Smooth muscle cell (in vitro differentiated cells): ENCODE measurements around the gene SCN9A. TPM values are rescaled to one million over a fixed set of nuclear protein-coding genes. Genes with fewer than 3 reads are reported as not detected.

ENCODE experiments used
- DNase-seq: peaks from one replicate; lab custom pipeline; 2025; ENCODE audit not compliant: unreplicated experiment; lab: John Stamatoyannopoulos, UW
- H2AFZ ChIP-seq: fragments of 200-600 bp; sonication (generic); 2 replicates; pipeline ENCODE4 v1.6.0; 2016; ENCODE audit warnings: antibody characterized with exemption, low read depth, mild to moderate bottlenecking
- H3F3A ChIP-seq: fragments of 200-600 bp; sonication (generic); 2 replicates; pipeline ENCODE4 v1.6.0; 2017; ENCODE audit warnings: antibody characterized with exemption, low read depth
- H3K27ac ChIP-seq: fragments of 200-600 bp; sonication (generic); 2 replicates; pipeline ENCODE4 v1.5.1; 2016; ENCODE audit warnings: low read depth, mild to moderate bottlenecking
- H3K27me3 ChIP-seq: fragments of 200-600 bp; sonication (generic); 2 replicates; pipeline ENCODE4 v1.6.1; 2016; ENCODE audit warnings: low read depth, mild to moderate bottlenecking
- H3K36me3 ChIP-seq: fragments of 200-600 bp; sonication (generic); 2 replicates; pipeline ENCODE4 v1.5.1; 2016; ENCODE audit warnings: low read depth
- H3K4me1 ChIP-seq: fragments of 200-600 bp; sonication (generic); 2 replicates; pipeline ENCODE4 v1.5.1; 2016; ENCODE audit warnings: low read depth
- H3K4me2 ChIP-seq: fragments of 200-600 bp; sonication (generic); 2 replicates; pipeline ENCODE4 v1.6.0; 2016; ENCODE audit warnings: mild to moderate bottlenecking
- H3K4me3 ChIP-seq: fragments of 200-600 bp; sonication (generic); 2 replicates; pipeline ENCODE4 v1.5.1; 2016; ENCODE audit warnings: mild to moderate bottlenecking
- H3K79me2 ChIP-seq: fragments of 200-600 bp; sonication (generic); 2 replicates; pipeline ENCODE4 v1.6.0; 2016; ENCODE audit warnings: low read depth, mild to moderate bottlenecking
- H3K9ac ChIP-seq: fragments of 200-600 bp; sonication (generic); 2 replicates; pipeline ENCODE4 v1.6.0; 2016; ENCODE audit warnings: low read depth
- H3K9me3 ChIP-seq: fragments of 200-600 bp; sonication (generic); replicated peaks from 2 replicates; pipeline ENCODE4 v1.5.1; 2016; ENCODE audit warnings: low read depth
- H4K20me1 ChIP-seq: fragments of 200-600 bp; sonication (generic); 2 replicates; pipeline ENCODE4 v1.6.0; 2016; ENCODE audit warnings: low read depth
- WGBS: methylation state at CpG from one replicate; pipeline ENCODE4 v1.1.7; 2016; ENCODE audit warnings: low lambda C conversion rate; 5-methylcytosine and 5-hydroxymethylcytosine counted together
- polyA plus RNA-seq: library from polyadenylated mRNA; unstranded; fragments of >200 nt; fragmentation: Nextera tagmentation; extraction: Ambion mirVana; gene quantifications from 2 replicates; pipeline ENCODE4 v1.2.1, GENCODE V29; 2016
- total RNA-seq: library from RNA; depleted of rRNA; stranded (reverse); fragments of >200 nt; gene quantifications from 2 replicates; pipeline ENCODE4 v1.2.3, GENCODE V29; 2014
- TF ChIP-seq, protein P1 (sequence below): fragments of 200-600 bp; sonication (generic); IDR thresholded peaks from 2 replicates; pipeline ENCODE4 v1.5.1; 2017; ENCODE audit warnings: borderline replicate concordance, mild to moderate bottlenecking, antibody characterized with exemption; ENCODE audit not compliant: insufficient read depth, poor library complexity, severe bottlenecking

The SCN9A gene
- total and polyA plus RNA-seq, 2 experiments from 2014 or later = 0.49 TPM; not detected in 1

DNA sequence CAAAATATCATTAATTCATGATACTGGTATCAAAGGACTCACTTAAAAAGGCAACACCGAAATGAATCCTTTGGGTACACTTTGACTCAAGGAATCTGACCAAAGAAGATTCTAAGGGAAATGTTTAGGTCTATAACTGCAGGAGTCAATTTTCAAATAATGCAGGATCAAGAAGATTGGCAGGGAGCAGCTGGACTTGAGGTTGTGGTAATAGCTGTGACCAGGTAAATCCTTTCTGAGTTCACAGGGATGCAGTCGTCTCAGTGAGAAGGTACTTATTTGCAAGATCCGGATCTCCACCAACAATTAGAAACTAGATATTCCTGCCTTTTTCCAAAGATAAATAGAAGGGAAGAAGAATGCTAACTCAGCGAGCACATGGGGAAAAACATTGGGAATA lies 96.9 kb downstream of the SCN9A start:
- 89% methylated on average over 4 of the region's 4 CpGs for WGBS
- TF ChIP-seq, protein P1, sequence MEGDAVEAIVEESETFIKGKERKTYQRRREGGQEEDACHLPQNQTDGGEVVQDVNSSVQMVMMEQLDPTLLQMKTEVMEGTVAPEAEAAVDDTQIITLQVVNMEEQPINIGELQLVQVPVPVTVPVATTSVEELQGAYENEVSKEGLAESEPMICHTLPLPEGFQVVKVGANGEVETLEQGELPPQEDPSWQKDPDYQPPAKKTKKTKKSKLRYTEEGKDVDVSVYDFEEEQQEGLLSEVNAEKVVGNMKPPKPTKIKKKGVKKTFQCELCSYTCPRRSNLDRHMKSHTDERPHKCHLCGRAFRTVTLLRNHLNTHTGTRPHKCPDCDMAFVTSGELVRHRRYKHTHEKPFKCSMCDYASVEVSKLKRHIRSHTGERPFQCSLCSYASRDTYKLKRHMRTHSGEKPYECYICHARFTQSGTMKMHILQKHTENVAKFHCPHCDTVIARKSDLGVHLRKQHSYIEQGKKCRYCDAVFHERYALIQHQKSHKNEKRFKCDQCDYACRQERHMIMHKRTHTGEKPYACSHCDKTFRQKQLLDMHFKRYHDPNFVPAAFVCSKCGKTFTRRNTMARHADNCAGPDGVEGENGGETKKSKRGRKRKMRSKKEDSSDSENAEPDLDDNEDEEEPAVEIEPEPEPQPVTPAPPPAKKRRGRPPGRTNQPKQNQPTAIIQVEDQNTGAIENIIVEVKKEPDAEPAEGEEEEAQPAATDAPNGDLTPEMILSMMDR = no peak
- Histone ChIP-seq H3K79me2 (no peaks in the 10 kb centered on the region), H3K27ac (no peak overlapping the region), H3F3A (no peaks in the 10 kb centered on the region), H3K9me3 (no peaks in the 10 kb centered on the region), H3K4me3 (no peak overlapping the region), H3K4me2 (no peak overlapping the region), H3K4me1 (no peaks in the 10 kb centered on the region), H3K9ac (no peak overlapping the region), H3K27me3 (no peaks in the 10 kb centered on the region), H4K20me1 (no peaks in the 10 kb centered on the region), H3K36me3 (no peaks in the 10 kb centered on the region), H2AFZ (no peak overlapping the region)
- DNase-seq = no peak

DNA sequence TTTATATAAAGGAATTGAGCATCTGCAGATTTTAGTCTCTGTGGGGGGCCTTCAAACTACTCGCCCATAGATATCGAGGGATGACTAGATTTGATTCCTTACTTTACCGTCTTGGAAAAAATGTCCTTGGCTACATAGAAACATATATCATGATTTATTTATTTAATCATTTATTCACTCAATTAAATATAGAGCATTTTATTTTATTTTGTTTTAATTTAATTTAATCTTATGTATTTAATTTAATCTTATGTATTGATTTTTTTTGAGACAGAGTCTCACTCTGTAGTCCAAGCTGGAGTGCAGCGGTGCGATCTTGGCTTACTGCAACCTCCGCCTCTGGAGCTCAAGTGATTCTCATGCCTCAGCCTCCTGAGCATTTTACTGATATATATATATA lies 105.4 kb downstream of the SCN9A start:
- Histone ChIP-seq H3K9ac (no peak overlapping the region), H3K4me3 (no peak overlapping the region), H3K79me2 (no peaks in the 10 kb centered on the region), H3K36me3 (no peaks in the 10 kb centered on the region), H3K9me3 (no peaks in the 10 kb centered on the region), H3K27me3 (no peaks in the 10 kb centered on the region), H3K27ac (no peak overlapping the region), H3K4me2 (no peak overlapping the region), H2AFZ (no peak overlapping the region), H3F3A (no peaks in the 10 kb centered on the region), H3K4me1 (no peaks in the 10 kb centered on the region), H4K20me1 (no peaks in the 10 kb centered on the region)
- TF ChIP-seq, protein P1 = no peak
- DNase-seq = no peak
- 96% methylated on average over 6 of the region's 6 CpGs for WGBS

DNA sequence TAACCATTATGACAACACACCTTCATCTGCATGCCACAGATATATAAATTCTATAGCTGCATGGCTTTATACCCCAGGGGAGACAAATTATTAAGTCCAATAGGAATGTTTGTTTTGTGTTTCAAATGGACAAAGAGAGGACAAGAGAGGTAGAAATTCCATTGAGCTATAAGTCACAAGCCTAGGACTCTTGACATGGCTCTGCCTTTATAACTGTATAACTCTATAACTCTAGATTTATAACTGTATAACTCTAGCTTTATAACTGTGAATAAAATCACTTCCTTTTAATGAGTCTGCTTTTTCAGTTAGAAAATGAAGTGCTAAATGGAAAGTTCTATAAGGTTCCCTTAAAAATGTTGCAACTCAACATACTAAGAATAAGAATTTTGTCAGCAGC lies 106.4 kb downstream of the SCN9A start:
- Histone ChIP-seq H3K9me3 (no peaks in the 10 kb centered on the region), H3K27ac (no peak overlapping the region), H2AFZ (no peak overlapping the region), H3K4me3 (no peak overlapping the region), H3K79me2 (no peaks in the 10 kb centered on the region), H3K4me1 (no peaks in the 10 kb centered on the region), H3K27me3 (no peaks in the 10 kb centered on the region), H3K36me3 (no peaks in the 10 kb centered on the region), H3K4me2 (no peak overlapping the region), H4K20me1 (no peaks in the 10 kb centered on the region), H3F3A (no peaks in the 10 kb centered on the region), H3K9ac (no peak overlapping the region)
- TF ChIP-seq, protein P1 = no peak
- no peak for DNase-seq

DNA sequence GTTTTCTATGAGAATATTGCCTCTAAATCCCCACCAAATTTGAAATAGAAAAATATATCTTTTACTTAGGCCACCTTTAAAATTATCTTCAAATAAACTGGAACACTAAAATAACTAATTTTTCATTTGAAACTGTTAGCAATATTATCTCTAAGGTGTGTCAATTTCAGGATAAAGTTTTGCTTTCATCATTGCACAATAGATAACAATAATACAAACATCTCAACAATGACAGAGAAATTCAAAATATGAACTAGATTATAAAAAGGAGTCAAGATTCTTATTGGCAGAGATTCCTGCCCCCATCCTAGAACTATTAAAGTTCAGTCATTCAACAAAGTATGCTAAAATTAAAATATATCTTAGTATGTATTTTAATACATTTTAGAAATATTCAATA lies 117.9 kb downstream of the SCN9A start:
- Histone ChIP-seq H3K36me3 (no peaks in the 10 kb centered on the region), H3K27me3 (no peaks in the 10 kb centered on the region), H2AFZ (no peak overlapping the region), H3K4me2 (no peak overlapping the region), H3K9me3 (no peaks in the 10 kb centered on the region), H3K4me3 (no peak overlapping the region), H3F3A (no peaks in the 10 kb centered on the region), H4K20me1 (no peaks in the 10 kb centered on the region), H3K9ac (no peak overlapping the region), H3K79me2 (no peaks in the 10 kb centered on the region), H3K4me1 (no peaks in the 10 kb centered on the region), H3K27ac (no peak overlapping the region)
- TF ChIP-seq, protein P1 = no peak
- no peak for DNase-seq
